H7 (cell line): ENCODE measurements around the gene SP1. TPM values are rescaled to one million over a fixed set of nuclear protein-coding genes. Genes with fewer than 3 reads are reported as not detected.
"Not testable (repeated sequence)": the region's sequence is repeated elsewhere in the genome, so short reads cannot be mapped to it uniquely, and the experiment has no call there.

ENCODE experiments used
- DNase-seq: peaks from one replicate; pipeline ENCODE4 v3.0.0; 2012
- H3K27me3 ChIP-seq: 2 replicates; pipeline ENCODE4 v1.6.0; 2011; ENCODE audit warnings: mild to moderate bottlenecking, low read length; ENCODE audit not compliant: control insufficient read depth, insufficient read depth
- H3K36me3 ChIP-seq: replicated peaks from 2 replicates; pipeline ENCODE4 v1.5.1; 2011; ENCODE audit warnings: low read length; ENCODE audit not compliant: control insufficient read depth, insufficient read depth
- H3K4me3 ChIP-seq: 2 replicates; pipeline ENCODE4 v1.5.1; 2011; ENCODE audit warnings: low read depth, mild to moderate bottlenecking, control low read depth, low read length, moderate library complexity; ENCODE audit not compliant: insufficient read depth
- total RNA-seq: library from RNA; depleted of rRNA; stranded (reverse); fragments of >200 nt; shearing (Covaris generic); gene quantifications from 2 replicates; pipeline ENCODE4 v1.2.3, GENCODE V29; 2014; rRNA removed

The SP1 gene
- total RNA-seq, result 46.7 and 51.8 TPM in 2 replicates

- Histone ChIP-seq H3K27me3 (no peaks in the 10 kb centered on the region), H3K36me3 (peaks cover 21% of the 10 kb centered on the region), H3K4me3 (peak within 1 kb of the TSS; percentile 70)
- DNase-seq, result peak; percentile 96
Measured at GRCh38 chr12:53380104-53380793, at the start of gene SP1. SP1 (plus strand) TSS chr12:53380176; CDS start chr12:53380292, 116 bp downstream.

- H3K36me3 ChIP-seq, result no peaks in the 10 kb centered on the region
- peaks cover 33% of the 10 kb centered on the region for H3K27me3 ChIP-seq
- no peak for DNase-seq
- H3K4me3 ChIP-seq, result no peak overlapping the region
Measured at GRCh38 chr12:53330671-53331070, 49.3 kb upstream of the SP1 start.

- DNase-seq, H3K36me3 ChIP-seq, H3K4me3 ChIP-seq: not testable (repeated sequence)
- H3K27me3 ChIP-seq, result peaks cover 27% of the 10 kb centered on the region
Measured at GRCh38 chr12:53332339-53332738, 47.6 kb upstream of the SP1 start.

- H3K4me3 ChIP-seq, result no peak overlapping the region
- DNase-seq, result peak; percentile 39
- H3K27me3 ChIP-seq, result peaks cover 28% of the 10 kb centered on the region
- no peaks in the 10 kb centered on the region for H3K36me3 ChIP-seq
Measured at GRCh38 chr12:53332744-53333143, 47.2 kb upstream of the SP1 start.

- peaks cover 25% of the 10 kb centered on the region for H3K27me3 ChIP-seq
- peak; percentile 38 for DNase-seq
- no peaks in the 10 kb centered on the region for H3K36me3 ChIP-seq
- no peak overlapping the region for H3K4me3 ChIP-seq
Measured at GRCh38 chr12:53333289-53333688, 46.7 kb upstream of the SP1 start.

GRCh38 chr12:53333845-53334244 is 46.1 kb upstream of the SP1 start:
- peaks cover 21% of the 10 kb centered on the region for H3K27me3 ChIP-seq
- peak; percentile 26 for DNase-seq
- H3K36me3 ChIP-seq, result no peaks in the 10 kb centered on the region
- H3K4me3 ChIP-seq, result no peak overlapping the region

- DNase-seq, result no peak
- no peak overlapping the region for H3K4me3 ChIP-seq
- peaks cover 18% of the 10 kb centered on the region for H3K27me3 ChIP-seq
- H3K36me3 ChIP-seq, result no peaks in the 10 kb centered on the region
Measured at GRCh38 chr12:53334822-53335221, 45.2 kb upstream of the SP1 start.

- no peaks in the 10 kb centered on the region for H3K36me3 ChIP-seq
- H3K27me3 ChIP-seq, result peaks cover 16% of the 10 kb centered on the region
- H3K4me3 ChIP-seq, result peak within 1 kb of the TSS; percentile 16; the same call in 1 of the 2 replicates
- DNase-seq, result peak; percentile 63
Measured at GRCh38 chr12:53336181-53336681, 43.7 kb upstream of the SP1 start, which contains the start of gene SP7. SP7 (minus strand) TSS chr12:53336354; CDS start chr12:53335646, 708 bp downstream.

GRCh38 chr12:53338017-53338416 is 42.0 kb upstream of the SP1 start:
- H3K27me3 ChIP-seq, result peaks cover 16% of the 10 kb centered on the region
- no peak overlapping the region for H3K4me3 ChIP-seq
- DNase-seq, result peak; percentile 40
- no peaks in the 10 kb centered on the region for H3K36me3 ChIP-seq

- Histone ChIP-seq H3K4me3 (no peak overlapping the region), H3K27me3 (peaks cover 16% of the 10 kb centered on the region), H3K36me3 (no peaks in the 10 kb centered on the region)
- DNase-seq, result peak; percentile 63
Measured at GRCh38 chr12:53338916-53339315, 41.1 kb upstream of the SP1 start.

GRCh38 chr12:53340398-53340797 is 39.6 kb upstream of the SP1 start:
- Histone ChIP-seq H3K27me3 (peaks cover 22% of the 10 kb centered on the region), H3K36me3 (no peaks in the 10 kb centered on the region), H3K4me3 (no peak overlapping the region)
- DNase-seq, result peak; percentile 47

- no peak overlapping the region for H3K4me3 ChIP-seq
Measured at GRCh38 chr12:53343449-53343848, 36.5 kb upstream of the SP1 start.

GRCh38 chr12:53343969-53344368 is 36.0 kb upstream of the SP1 start:
- H3K27me3 ChIP-seq, result peaks cover 7% of the 10 kb centered on the region
- H3K36me3 ChIP-seq, result no peaks in the 10 kb centered on the region
- DNase-seq, result no peak
- no peak overlapping the region for H3K4me3 ChIP-seq

More at GRCh38 chr12:53343449-53343848, 36.5 kb upstream of the SP1 start:
- DNase-seq, result no peak
- H3K27me3 ChIP-seq, result peaks cover 7% of the 10 kb centered on the region
- no peaks in the 10 kb centered on the region for H3K36me3 ChIP-seq

- DNase-seq, result no peak
- Histone ChIP-seq H3K36me3 (no peaks in the 10 kb centered on the region), H3K27me3 (peaks cover 7% of the 10 kb centered on the region)
Measured at GRCh38 chr12:53344487-53344823, 35.5 kb upstream of the SP1 start.

GRCh38 chr12:53344824-53345485 is 35.0 kb upstream of the SP1 start:
- Histone ChIP-seq H3K27me3 (peaks cover 7% of the 10 kb centered on the region), H3K4me3 (peak overlapping the region; percentile 70), H3K36me3 (no peaks in the 10 kb centered on the region)
- DNase-seq, result peak; percentile 93

More at GRCh38 chr12:53344487-53344823, 35.5 kb upstream of the SP1 start:
- peak overlapping the region; percentile 70 for H3K4me3 ChIP-seq
